HG02588 (cell line): ENCODE results near the gene PLCL2.
"Not testable (repeated sequence)": the region's sequence is repeated elsewhere in the genome, so short reads cannot be mapped to it uniquely, and the experiment has no call there.

Experiments
- ATAC-seq: cut with Tn5 transposase; IDR thresholded peaks from one replicate; pipeline ENCODE4 v1.9.1; 2021; ENCODE audit warnings: mild to moderate bottlenecking, moderate library complexity; ENCODE audit not compliant: unreplicated experiment

The PLCL2 gene

DNA sequence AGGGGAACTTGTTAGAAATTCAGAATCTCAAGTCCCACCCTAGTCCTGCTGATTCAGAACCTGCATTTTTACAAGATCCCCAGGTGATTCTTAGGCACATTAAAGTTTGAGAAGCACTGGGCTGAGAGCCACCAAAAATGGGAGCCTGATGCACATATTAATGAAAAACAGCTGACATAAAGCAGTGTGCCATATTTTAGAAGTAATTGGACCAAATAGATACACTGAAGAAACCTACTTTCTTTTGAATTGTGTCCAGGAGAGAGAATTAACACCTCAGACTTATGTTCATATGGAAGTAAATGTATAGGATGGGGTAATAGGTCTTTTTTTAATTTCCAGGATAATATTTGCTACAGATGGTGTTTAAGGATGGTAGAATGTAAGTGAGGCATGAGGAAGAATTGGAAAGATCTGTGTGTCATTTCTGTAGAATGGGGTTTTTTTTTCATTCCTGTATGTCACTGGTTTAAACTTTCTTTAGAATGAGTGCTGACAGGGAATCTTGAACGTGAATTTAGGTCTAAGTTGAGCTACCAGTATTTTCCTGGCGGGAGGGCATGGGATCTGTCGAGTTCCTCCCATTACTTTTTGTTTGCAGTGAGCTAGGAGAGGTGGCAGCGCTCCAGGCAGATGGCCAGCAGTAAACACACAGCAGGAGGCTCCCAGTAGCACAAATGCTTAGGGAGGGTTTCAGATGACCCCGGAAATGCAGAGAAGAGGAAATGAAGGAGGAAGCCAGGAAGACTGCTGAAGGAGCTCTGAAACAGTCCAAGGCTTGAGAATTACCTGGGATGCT is 185.6 kb downstream of the PLCL2 start:
- ATAC-seq, result no peak

DNA sequence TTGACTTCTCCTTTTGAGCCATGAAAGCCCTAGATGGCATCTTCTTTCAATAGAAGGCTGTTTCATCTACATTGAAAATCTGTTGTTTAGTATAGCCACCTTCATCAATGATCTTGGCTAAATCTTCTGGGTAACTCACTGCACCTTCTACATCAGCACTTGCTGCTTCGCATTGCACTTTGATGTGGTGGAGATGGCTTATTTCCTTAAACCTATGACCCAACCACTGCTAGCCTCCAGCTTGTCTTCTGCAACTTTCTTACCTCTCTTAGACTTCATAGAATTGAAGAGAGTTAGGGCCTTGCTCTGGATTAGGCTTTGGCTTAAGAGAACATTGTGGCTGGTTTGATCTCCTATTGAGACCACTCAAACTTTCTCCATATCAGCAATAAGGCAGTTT is 189.8 kb downstream of the PLCL2 start:
- no peak for ATAC-seq

DNA sequence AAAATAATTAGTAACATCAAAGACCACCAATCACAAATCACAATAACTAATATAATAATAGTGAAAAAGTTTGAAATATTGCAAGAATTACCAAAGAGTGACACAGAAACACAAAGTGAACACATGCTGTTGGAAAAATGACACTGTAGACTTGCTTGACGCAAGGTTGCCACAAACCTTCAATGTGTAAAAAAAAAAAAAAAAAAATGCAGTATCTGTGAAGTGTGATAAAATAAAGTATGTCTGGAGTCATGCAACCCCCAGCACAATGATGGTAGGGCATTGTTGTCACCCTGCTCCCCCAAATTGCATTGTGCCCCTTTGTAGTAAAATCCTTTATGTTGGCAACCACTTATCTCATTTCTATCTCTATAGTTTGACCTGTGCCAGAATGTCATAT is 190.6 kb downstream of the PLCL2 start:
- no peak for ATAC-seq

DNA sequence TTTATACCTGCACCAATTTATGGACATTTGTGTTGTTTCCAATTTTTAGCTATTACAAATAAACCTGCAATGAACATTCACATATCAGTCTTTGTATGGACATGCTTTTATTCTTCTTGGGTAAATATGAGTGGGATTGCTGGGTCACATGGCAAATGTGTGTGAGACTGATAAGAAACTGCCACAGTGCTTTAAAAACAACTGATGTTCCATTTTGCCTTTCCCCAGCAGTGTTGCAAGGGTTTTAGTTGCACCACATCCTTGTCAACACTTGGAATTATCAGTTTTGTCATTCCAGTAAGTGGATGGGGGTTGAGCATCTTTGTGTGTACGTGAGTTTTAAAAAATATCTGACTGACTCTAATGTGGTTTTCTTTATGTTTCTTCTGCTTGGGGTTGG is 191.2 kb downstream of the PLCL2 start:
- ATAC-seq, result no peak

DNA sequence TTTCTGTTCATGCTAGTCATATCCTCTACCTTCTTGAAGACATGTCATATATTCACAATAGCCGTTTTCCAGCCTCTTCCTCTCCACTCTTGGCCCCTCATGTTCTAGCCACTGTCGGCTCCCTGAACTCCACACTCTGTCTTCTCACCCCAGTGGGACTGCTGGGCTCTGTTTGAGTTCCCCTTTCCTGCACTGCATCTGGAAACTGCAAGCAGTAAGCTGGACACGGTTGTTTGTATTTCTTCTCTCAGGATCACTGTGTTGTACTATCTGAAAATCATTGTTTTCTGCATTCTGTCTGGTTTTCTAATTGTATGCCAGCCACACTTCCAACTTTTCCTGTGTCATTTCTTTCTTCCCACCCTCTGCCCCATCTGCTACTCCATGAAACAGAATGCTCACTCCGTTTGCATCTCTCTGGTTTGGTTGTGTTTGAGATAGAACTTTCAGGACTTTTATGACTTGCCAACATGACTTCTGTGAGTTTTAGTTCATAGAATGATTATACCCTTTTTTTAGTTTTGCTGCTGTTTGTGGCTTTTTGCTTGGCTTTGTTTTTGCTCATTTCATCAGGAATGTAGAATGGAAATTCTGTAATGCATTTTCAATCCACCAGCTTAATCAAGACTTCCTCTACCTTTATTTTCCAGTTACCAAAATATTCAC is 192.3 kb downstream of the PLCL2 start:
- ATAC-seq, result no peak

DNA sequence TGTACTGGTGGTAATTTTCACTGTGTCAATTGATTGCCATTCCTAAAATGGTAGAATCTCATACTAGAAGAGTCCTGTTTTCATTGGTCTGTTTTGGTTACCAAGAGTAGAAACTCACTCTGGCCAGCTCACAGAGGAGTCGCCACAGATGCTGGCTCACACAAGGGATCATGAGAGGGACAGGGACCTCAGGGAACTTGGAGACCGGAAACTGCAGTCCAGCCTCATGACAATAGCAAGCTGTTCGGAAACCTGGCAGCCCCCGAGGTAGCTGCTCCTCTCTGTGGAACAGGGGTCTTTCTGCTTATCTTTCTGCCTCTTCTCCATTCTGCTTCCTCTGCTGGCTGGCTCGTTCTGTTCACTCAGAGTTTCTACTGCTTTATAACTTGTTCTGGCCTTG is 192.9 kb downstream of the PLCL2 start:
- ATAC-seq, result no peak

DNA sequence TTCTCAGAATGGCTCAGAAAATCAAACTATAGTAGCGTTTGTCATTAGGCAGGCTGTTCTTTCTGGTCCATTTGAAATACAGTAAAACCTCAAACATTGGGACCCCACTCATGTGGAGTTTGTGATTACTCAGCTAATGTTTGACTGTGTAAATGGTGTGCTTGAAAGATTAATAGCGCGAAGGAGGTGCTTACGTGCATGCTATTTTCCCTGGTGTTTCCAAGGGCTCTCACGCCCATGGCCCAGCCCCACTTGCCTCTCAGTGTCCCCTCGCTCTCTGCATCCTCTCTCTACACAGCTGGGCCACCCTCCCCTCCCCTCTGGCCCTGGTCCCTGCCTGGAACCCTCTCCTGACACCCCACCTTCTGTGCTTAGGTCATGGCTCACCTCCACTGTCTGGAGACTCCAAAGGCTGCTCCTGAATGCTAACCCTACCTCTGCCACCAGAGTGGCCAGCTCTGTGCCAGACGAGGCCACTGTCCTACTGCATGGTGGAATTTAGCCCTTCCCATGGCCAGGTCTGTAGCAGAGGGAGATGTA is 194.2 kb downstream of the PLCL2 start:
- ATAC-seq, result no peak

DNA sequence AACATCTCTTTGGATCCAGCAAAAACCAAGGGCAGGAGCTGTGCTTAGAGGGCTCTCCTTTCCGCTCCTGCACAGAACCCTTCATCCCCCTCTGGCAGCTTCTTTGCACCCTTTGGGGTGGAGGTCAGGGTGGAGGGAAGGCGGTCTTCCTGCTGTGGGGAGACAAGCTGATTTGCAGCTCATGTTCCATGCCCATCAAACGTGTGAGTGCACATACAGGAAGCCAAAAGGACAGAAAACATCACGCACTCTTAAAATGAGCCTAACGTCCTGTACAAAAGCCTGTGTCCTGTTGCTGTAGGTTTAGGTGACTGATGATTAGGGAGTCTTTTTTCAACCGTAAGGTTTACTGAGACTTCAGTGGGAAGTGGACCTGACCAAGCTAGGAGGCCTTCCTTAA is 195.2 kb downstream of the PLCL2 start:
- no peak for ATAC-seq

DNA sequence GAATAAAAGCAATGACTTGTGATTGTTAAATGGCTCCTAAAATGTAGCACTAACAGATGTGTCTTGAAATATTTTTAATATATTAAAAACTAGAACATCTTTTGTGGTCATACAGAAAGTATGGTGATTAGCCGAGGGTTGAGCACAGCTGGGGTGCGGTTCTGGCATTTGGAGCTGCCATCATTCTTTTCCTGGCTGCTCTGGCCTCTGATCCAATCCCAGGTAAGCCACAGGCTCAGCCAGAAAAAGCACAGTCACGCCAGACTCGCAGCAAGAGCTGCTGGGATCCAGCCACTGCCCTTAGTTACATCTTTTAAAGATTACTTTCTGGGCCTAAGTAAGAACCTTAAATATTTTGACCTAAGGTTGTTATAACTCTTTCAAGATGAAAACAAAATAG is 196.8 kb downstream of the PLCL2 start:
- no peak for ATAC-seq

DNA sequence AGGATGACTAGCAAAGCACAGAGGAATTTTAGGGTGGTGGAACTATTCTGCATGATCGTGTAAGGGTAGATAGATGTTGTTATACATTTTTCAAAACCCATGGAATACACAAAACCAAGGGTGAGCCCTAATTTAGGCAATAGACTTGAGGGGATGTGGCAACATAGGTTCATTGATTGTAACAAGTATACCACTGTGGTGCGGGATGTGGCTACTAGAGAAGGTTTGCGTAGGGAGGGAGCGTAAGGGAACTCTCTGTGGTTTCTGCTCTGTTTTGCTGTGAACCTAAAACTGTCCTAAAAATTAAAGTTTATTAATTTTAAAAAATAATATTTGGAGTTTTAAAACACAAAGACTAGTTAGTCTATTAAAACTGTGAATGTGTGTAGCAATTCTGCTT is 202.8 kb downstream of the PLCL2 start:
- no peak for ATAC-seq

DNA sequence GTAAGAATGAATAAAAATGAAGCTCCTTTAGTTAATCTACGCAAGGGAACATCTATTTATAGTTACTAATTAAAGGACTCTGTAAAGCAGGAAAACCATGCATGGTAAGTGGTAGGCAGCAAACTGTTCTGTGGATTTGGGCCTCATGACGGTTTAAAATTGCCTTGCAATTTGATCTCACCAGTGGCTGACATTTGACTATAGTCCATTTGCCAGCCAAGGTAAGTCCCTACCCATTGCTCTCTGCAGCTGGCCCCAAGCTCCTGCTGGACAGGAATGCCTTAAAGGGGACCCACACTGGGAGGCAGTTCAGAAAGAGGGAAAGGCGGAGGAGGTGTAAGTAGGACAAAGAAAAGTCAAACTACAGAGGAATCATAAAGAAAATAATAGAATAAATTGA is 203.3 kb downstream of the PLCL2 start:
- ATAC-seq, result no peak

DNA sequence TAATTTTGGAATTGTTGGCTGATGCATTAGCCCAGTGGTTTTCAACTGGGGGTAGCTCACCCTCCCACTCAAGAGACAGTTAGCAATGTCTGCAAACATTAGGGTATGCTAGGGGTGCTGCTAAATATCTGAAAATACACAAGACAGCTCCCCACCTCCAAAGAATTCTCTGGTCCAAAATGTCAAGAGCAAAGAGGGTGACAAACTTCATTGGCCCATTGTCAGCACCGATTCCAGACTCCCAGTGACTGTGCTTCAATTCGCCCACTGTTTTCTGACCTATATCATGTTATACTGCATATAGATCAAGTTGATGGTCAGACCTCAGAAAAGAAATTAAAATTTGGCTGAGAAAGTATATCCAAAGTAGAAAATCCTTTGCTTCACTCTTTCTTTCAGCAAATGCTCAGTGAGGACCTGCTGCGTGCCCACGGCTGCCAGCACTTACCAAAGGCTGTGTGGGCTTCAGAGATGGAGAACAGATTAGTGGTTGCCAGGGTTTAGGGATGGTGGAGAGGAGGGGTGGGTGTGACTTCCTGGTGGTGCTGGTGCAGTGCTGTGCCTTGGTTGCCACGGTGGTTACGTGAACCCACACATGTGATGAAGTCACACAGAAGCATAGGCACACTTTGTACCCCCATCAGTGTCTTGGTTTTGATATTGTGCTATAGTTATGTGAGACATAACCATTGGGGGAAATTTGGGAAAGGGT is 204.0 kb downstream of the PLCL2 start:
- ATAC-seq, result no peak

DNA sequence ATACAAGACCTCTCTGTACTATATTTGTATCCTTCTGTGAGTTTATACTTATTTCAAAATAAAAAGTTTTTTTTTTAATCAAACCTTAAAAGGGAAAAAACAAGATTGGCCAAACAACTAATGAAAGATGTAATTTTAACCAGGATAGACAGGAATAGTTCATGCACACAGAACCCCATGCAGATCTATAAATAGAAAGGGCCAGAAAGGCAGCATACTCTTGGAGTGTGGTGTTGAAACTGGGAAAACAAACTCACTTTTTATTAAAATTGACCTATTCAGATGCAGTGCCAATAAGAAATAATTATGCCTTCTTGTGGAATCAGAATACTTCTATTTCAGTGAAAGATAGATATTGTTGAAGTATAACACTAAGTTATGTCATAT is 204.6 kb downstream of the PLCL2 start:
- no peak for ATAC-seq

DNA sequence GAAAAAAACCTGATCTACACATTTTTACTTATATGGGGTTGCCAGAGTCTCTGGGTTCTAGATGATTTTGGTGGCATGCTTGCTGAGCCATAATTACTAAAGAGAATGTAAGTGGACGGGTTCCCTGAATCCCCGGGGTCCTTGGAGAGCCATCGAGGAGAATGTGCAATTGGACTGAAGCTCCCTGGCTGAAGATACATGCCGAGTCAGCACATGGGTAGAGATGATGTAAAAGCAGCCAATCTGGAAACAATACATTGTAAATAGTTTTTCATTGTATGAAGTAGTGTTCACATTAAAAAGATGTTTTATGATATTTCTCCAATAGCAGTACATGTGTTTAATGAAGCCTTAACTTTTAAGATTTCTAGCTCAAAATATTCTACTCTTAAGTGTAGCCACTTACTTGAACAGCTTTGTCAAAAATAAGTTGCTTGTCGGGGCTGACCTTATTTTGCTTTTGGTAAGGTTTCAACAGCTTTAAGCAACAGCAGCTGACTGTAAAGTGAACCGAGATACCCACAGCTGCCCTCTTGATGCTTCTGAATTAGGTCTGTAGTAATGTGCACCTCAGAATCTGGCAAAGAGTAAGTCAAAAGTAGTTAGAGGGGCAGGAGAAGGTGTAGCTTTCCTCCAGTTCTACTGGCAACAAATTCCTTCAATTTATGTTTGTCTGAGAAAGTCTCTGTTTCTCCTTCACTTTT is 205.7 kb downstream of the PLCL2 start:
- ATAC-seq, result no peak

DNA sequence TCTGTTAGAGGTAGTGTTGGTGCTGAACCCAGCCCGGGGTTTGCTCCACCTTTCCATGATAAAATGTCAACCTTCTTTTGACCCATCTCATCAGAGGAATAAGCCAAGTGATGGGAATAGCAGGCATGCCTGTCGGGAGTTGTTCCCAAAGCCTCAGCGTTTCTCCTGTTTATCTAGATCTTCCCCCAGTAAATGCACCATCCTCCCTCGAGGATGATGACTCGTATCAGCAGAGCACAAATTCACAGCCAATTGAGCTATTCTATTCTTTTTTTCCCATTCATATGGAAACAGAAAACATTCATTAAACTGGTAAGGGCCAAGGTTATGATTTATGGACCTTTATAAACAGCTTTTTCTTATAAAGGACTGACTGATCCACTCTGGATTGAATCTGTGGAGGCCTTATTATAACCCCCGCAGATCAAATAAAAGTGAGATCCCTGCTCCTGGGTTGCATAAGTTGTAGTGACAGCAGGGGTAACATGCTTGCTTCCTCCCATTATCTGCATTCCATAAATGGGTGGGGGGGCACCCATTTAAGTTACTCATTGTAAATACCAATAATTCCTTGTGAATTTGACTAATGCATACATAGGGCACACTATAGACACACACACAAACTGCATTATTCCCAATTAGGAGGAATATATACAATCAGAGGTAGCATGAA is 207.3 kb downstream of the PLCL2 start:
- no peak for ATAC-seq

DNA sequence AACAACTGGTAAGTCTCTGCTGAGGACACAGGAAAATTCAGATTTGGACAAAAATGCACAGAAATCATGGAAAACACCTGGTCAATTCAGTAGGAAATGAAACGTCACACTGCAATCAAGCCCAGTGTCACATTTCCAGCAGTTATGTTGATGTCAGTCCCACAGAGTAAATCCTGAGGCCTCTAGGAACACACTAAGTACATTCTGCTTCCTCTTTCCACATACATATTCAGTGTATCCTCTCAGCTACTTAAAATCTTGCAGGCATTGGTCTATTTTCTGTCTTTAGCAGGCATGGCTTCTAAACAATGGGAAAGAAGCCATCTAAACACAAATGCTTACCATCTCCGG is 207.8 kb downstream of the PLCL2 start:
- ATAC-seq, result no peak

DNA sequence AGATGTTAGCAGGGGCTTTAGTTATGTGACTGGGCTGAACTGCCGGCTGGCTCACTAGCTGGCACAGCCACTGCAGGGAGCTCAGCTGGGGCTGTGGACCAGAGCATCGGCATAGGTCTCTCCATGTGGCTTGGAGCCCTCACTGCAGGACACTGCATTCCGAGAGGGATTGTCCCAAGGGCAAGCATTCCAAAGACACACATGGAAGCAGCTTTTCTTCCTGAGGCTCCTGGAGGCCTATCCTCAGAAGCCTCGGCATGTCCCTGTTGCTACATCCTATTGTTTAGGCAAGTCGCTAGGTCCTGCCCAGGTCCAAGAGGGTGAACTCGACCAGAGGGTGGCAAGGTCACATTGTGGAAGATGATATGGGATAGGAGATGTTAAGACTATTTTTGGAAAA is 209.8 kb downstream of the PLCL2 start:
- no peak for ATAC-seq

DNA sequence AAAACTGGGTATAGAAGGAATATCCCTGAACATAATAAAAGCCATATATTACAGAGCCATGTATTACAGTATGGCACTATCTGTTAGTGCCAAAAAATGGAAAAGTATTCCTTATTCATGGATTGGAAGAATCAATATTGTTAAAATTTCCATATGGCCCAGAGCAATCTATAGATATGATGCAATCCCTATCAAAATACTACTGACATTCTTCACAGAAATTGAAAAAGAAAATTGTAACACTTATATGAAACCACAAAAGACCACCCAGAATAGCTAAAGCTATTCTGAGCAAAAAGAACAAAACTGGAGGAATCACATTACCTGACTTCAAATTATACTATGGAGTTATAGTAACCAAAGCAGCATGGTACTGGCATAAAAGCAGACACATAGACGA is 218.8 kb downstream of the PLCL2 start:
- ATAC-seq, result no peak

DNA sequence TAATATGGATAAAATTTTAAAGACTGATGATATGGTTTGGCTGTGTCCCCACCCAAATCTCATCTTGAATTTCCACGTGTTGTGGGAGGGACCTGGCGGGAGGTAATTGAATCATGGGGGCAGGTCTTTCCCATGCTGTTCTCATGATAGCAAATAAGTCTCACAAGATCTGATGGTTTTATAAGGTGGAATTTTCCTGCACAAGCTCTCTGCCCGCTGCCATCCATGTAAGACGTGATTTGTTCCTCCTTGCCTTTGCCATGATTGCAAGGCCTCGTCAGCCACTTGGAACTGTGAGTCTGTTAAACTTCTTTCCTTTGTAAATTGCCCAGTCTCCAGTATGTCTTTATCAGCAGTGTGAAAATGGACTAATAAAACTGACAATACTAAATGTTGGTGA is 222.0 kb downstream of the PLCL2 start:
- not testable (repeated sequence) for ATAC-seq

DNA sequence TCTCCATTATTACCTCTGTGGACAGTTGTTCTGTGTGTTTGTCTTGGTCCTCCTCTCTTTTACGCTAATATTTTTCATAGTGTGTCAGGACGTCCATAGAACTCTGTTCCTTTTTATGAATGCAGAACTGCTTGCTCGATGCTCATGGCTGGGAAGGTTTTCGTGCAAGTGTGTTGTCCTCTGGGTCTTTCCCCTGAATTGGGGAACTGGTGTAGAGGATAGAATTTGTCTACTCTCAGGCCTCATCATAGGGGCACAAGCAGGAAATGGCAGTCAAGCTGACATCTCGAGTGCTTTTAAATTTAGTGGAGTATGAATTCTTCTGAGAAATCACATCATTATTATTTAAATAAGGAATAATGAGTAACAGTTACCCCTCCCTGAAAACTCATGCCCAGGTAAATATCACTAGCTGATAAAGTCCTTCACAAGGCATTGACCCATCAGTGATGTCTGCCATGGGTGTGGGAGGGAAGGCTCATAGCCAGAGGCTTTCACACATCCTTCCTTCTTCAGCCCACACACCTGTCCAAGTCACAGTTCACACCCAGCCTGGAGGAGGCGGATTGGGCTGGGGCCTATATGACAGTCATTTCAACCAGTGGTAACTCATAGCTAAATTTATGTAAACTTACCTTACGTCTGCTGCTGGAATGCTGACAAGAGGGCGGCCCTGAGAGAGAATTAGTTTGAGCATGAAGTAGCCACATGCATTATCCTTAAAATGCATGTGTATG is 226.1 kb downstream of the PLCL2 start:
- ATAC-seq, result no peak
